NCI-H187 treated with DMSO at 0.1 percent for 48 hours (cell line): ENCODE results near the gene ZNF239.
"Not testable (repeated sequence)": the region's sequence is repeated elsewhere in the genome, so short reads cannot be mapped to it uniquely, and the experiment has no call there.

Source experiments
- DNase-seq: peaks from one replicate; lab custom pipeline; 2025; lab: John Stamatoyannopoulos, UW

The ZNF239 gene

GRCh38 chr10:43574001-43574892 is at the start of gene ZNF239:
Gene ZNF239, minus strand, starts transcription at chr10:43574616. Its CDS starts 16,537 bp downstream, at chr10:43558079.
- no peak for DNase-seq

- DNase-seq, result no peak
These were observed 48.9 kb upstream of the ZNF239 start for GRCh38 chr10:43623351-43623750.

- no peak for DNase-seq
These were observed 47.6 kb upstream of the ZNF239 start for GRCh38 chr10:43622038-43622437.

GRCh38 chr10:43619368-43619767 is 45.0 kb upstream of the ZNF239 start:
- no peak for DNase-seq

GRCh38 chr10:43616697-43617370 is 42.4 kb upstream of the ZNF239 start:
- no peak for DNase-seq

- no peak for DNase-seq
These were observed 36.2 kb upstream of the ZNF239 start for GRCh38 chr10:43610636-43611035.

GRCh38 chr10:43607199-43607573 is 32.8 kb upstream of the ZNF239 start:
- DNase-seq, result no peak

GRCh38 chr10:43606323-43607198 is 32.1 kb upstream of the ZNF239 start, which contains the start of gene ZNF485:
Gene ZNF485, plus strand, starts transcription at chr10:43606438. Its CDS starts 613 bp downstream, at chr10:43607051.
- no peak for DNase-seq

GRCh38 chr10:43605850-43606322 is 31.5 kb upstream of the ZNF239 start:
- no peak for DNase-seq

- not testable (repeated sequence) for DNase-seq
These were observed 27.2 kb upstream of the ZNF239 start for GRCh38 chr10:43601576-43601975.

- DNase-seq, result no peak
These were observed 24.9 kb upstream of the ZNF239 start for GRCh38 chr10:43599333-43599732.

- DNase-seq, result no peak
These were observed 24.0 kb upstream of the ZNF239 start for GRCh38 chr10:43598446-43598845.

- no peak for DNase-seq
These were observed 22.1 kb upstream of the ZNF239 start for GRCh38 chr10:43596546-43596945.

GRCh38 chr10:43595739-43596298 is 21.4 kb upstream of the ZNF239 start:
- DNase-seq, result no peak

- no peak for DNase-seq
These were observed 20.7 kb upstream of the ZNF239 start for GRCh38 chr10:43594944-43595589.

- DNase-seq, result no peak
These were observed 17.0 kb upstream of the ZNF239 start for GRCh38 chr10:43591303-43591904.

GRCh38 chr10:43586730-43587115 is 12.3 kb upstream of the ZNF239 start:
- not testable (repeated sequence) for DNase-seq

GRCh38 chr10:43585981-43586729 is 11.7 kb upstream of the ZNF239 start:
- DNase-seq, result no peak

- DNase-seq, result no peak
These were observed 10.6 kb upstream of the ZNF239 start for GRCh38 chr10:43585046-43585445.

GRCh38 chr10:43584051-43584450 is 9.6 kb upstream of the ZNF239 start:
- no peak for DNase-seq
